Muscle layer of colon (tissue), 2 donors: ENCODE results near the gene SDK2.

ENCODE experiments used
- H3K27ac ChIP-seq: one replicate; pipeline ENCODE4 v1.7.0; 2013; ENCODE audit warnings: low read depth, mild to moderate bottlenecking, low read length, moderate library complexity
- H3K27me3 ChIP-seq, 2 donors: one replicate each; pipeline ENCODE4 v1.7.0; 2013; ENCODE audit warnings: low read length in 2 of 2, mild to moderate bottlenecking in 2 of 2; ENCODE audit not compliant: insufficient read depth in 2 of 2, control insufficient read depth in 1 of 2
- H3K36me3 ChIP-seq: one replicate; pipeline ENCODE4 v1.7.0; 2013; ENCODE audit warnings: mild to moderate bottlenecking, low read length; ENCODE audit not compliant: insufficient read depth
- H3K4me1 ChIP-seq: one replicate; pipeline ENCODE4 v1.7.0; 2013; ENCODE audit warnings: mild to moderate bottlenecking, low read length; ENCODE audit not compliant: insufficient read depth
- H3K4me3 ChIP-seq, 2 donors: one replicate each; pipeline ENCODE4 v1.7.0; 2013; ENCODE audit warnings: low read length in 2 of 2, low read depth in 1 of 2, mild to moderate bottlenecking in 1 of 2, moderate library complexity in 1 of 2
- H3K9ac ChIP-seq: one replicate; pipeline ENCODE4 v1.7.0; 2013; ENCODE audit warnings: low read length
- H3K9me3 ChIP-seq: one replicate; pipeline ENCODE4 v1.7.0; 2013; ENCODE audit warnings: mild to moderate bottlenecking, low read length
- donor health status: abdominal sarcoma.
- donor health status: Adenocarcinoma of cecum.

Gene SDK2

DNA sequence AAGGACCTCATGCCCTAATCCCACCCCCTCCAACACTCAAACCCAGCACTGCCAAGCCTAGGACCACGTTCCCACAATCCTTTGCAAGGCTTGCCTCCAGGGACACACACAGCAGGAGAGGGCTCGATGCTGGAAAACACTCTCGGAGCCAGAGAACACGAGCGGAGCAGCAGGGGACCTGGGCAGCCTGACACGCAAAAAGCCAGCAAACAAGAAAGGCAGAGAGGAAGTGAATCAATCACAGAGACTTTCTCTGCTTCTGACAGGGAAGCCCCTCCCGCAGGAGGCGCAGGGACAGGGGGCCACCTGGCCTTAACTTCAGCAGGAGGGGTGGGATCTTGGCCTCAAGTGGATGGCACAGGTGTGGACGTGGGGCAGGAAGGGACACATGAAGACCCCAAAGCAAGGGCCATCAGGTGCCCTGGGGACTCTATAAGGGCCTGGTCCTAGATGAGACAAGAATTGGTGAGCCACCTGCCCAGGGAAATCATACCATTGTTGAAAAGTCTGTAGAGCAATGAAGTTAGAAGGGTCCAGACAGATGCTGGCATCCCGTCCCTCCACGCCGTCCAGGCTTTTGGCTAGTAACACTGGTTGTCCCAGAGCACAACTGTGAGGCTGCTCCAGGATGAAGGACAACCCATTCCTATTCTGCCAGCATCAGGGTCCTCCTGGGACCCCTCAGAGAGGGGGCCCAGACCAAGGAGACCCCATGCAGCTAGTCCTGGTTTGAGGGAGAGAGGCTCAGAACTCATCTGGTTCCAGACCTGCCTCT lies 2.2 kb downstream of the SDK2 start:
- Histone ChIP-seq H3K9me3 (no peaks in the 10 kb centered on the region), H3K4me1 (peaks cover 5% of the 10 kb centered on the region), H3K27ac (no peak overlapping the region), H3K4me3 (no peak overlapping the region), H3K9ac (no peak overlapping the region), H3K36me3 (no peaks in the 10 kb centered on the region), H3K27me3 (peaks cover 19 to 48% of the 10 kb centered on the region in 2 donors)

GRCh38 chr17:73640691-73641090 lies 3.6 kb downstream of the SDK2 start:
- Histone ChIP-seq H3K9me3 (no peaks in the 10 kb centered on the region), H3K9ac (no peak overlapping the region), H3K27me3 (peaks cover 7 to 35% of the 10 kb centered on the region in 2 donors), H3K4me3 (no peak overlapping the region), H3K27ac (no peak overlapping the region), H3K4me1 (peaks cover 3% of the 10 kb centered on the region), H3K36me3 (no peaks in the 10 kb centered on the region)

DNA sequence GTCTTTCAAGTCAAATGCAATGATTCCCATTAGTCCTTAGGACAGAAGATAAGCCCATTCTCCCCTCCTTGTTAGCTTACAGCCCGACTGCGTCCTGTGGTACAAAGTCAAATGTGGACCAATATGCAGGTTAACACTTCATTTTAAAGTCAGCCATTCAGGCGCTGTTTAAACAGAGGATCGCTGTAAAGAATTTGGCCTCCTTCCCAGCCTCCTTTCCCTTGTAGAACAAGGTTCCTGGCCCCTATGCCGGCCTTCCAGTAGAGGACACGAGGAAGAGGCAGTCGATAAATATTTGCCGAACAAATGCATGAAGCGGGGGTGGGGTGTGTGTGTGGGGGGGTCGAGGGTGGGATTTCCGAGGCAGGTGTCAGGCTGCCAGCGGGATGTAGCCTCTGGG lies 4.3 kb downstream of the SDK2 start:
- no peak overlapping the region for H3K27ac ChIP-seq
- H3K27me3 ChIP-seq, result peaks cover 7 to 30% of the 10 kb centered on the region in 2 donors
- H3K4me3 ChIP-seq, result no peak overlapping the region
- H3K4me1 ChIP-seq, result no peaks in the 10 kb centered on the region
- H3K9me3 ChIP-seq, result no peaks in the 10 kb centered on the region
- H3K9ac ChIP-seq, result no peak overlapping the region
- H3K36me3 ChIP-seq, result no peaks in the 10 kb centered on the region

DNA sequence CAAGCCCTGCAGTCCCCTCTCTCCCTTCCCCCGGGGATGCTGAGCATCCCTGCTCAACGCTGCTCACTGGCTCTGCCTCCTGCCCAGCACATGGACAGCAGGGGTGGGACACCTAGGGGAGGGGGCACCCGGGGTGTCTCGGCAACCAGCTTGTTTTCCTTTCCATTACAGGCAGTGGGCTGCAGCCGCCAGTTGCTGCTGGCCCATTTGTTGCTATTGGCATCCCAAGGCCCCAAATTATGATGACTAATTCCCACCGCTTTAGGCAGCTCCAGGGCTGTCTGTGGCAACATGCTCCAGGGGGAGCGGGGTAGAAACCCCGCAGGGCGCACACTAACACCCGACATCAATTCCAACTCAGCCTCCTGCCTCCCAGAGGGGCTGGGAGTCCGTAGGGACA lies 4.9 kb downstream of the SDK2 start:
- Histone ChIP-seq H3K27ac (no peak overlapping the region), H3K9me3 (no peaks in the 10 kb centered on the region), H3K4me3 (no peak overlapping the region), H3K4me1 (no peaks in the 10 kb centered on the region), H3K9ac (no peak overlapping the region), H3K36me3 (no peaks in the 10 kb centered on the region), H3K27me3 (peaks cover 7 to 28% of the 10 kb centered on the region in 2 donors)

DNA sequence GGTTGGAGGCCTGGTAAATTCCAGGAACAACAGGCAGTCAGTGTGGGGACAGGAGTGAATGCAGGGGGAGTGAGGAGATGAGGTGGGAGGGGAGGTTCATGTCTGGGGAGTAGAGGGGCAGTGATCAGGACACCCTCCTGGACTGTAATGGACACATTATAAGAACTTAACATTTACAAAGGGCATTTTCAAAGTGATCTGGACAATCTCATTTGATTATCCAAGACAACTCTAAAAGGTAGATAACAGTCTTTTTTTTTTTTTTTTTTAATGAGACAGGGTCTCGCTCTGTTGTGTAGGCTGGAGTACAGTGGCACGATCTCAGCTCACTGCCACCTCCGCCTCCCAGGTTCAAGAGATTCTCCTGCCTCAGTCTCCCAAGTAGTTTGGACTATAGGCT lies 5.7 kb downstream of the SDK2 start:
- Histone ChIP-seq H3K4me1 (no peaks in the 10 kb centered on the region), H3K4me3 (no peak overlapping the region), H3K27me3 (peaks cover 7 to 20% of the 10 kb centered on the region in 2 donors), H3K36me3 (no peaks in the 10 kb centered on the region), H3K27ac (no peak overlapping the region), H3K9me3 (no peaks in the 10 kb centered on the region), H3K9ac (no peak overlapping the region)

GRCh38 chr17:73637866-73638265 lies 6.4 kb downstream of the SDK2 start:
- Histone ChIP-seq H3K9me3 (no peaks in the 10 kb centered on the region), H3K4me1 (no peaks in the 10 kb centered on the region), H3K27me3 (peaks cover 7 to 14% of the 10 kb centered on the region in 2 donors), H3K9ac (no peak overlapping the region), H3K36me3 (no peaks in the 10 kb centered on the region), H3K4me3 (no peak overlapping the region), H3K27ac (no peak overlapping the region)

DNA sequence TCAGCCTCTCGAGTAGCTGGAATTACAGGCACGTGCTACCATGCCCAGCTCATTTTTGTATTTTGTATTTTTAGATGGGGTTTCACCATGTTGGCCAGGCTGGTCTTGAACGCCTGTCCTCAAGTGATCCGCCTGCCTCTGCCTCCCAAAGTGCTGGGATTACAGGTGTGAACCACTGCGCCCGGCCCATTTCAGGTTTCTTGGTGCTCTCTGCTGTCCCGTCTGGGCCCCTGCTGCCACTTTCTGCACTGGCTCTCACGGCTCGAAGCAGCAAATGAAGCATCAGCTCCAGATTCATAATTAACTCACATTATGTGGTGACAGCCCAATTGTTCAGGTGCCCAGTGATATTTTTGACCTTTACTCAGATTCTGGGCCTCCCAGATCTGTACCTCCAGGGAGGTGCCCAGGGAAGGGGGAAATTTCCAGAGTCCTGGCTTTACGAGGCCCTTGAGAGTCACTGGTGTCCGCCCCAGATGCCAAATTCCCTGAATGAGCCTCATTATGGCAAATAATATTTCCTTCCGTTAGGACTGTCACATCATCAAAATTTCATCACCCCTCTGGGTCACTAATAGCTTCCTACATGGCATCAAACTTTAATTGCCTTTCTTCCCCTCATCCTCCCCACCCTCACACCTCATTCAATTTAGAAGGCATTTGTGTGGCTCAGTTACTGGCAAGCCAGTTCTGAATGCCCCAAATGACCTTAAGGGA lies 9.0 kb downstream of the SDK2 start:
- Histone ChIP-seq H3K9ac (no peak overlapping the region), H3K9me3 (no peaks in the 10 kb centered on the region), H3K36me3 (no peaks in the 10 kb centered on the region), H3K4me1 (no peaks in the 10 kb centered on the region), H3K27me3 (no peaks in the 10 kb centered on the region), H3K27ac (no peak overlapping the region), H3K4me3 (no peak overlapping the region)

DNA sequence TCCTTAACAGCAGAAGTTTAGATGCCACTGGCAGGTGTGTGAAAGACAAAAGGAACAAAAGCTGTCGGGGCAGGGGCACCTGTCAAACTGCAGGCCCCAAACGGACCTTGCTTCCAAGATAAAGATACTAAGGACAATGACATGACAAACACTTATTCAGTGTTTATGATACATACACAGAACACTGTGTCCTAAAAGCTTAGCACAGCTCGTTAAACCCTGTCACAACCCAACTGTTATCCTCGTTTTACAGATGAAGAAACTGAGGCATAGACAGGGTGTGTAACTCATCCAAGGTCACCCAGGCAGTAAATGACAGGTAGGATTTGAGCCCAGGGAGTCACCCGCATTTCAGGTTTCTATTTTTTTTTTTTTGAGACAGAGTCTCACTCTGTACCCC lies 9.6 kb downstream of the SDK2 start:
- Histone ChIP-seq H3K4me1 (no peaks in the 10 kb centered on the region), H3K27me3 (no peaks in the 10 kb centered on the region), H3K36me3 (no peaks in the 10 kb centered on the region), H3K9me3 (no peaks in the 10 kb centered on the region), H3K27ac (no peak overlapping the region), H3K9ac (no peak overlapping the region), H3K4me3 (no peak overlapping the region)

DNA sequence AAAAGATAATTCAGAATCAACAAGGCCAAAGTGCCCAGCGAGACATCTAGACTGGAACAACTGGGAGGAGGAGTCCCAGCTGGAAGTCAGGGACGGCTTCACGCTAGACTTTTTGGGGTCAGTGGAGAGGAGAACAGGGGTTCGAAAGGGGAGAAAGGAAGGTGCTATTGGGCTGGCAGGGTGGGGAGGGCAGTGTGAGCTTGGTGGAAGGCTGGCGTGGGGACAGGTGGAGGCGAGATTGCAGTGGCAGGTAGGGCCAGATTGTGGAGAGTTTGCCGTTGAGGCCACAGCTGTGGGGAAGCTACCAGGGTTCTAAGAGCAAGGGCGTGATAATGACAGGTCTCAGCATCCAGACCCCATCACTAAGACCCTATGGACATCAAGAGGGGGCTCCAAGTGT lies 10.5 kb downstream of the SDK2 start:
- Histone ChIP-seq H3K36me3 (no peaks in the 10 kb centered on the region), H3K9me3 (no peaks in the 10 kb centered on the region), H3K4me1 (no peaks in the 10 kb centered on the region), H3K9ac (no peak overlapping the region), H3K27ac (no peak overlapping the region), H3K4me3 (no peak overlapping the region), H3K27me3 (no peaks in the 10 kb centered on the region)

- no peak overlapping the region for H3K4me3 ChIP-seq
- H3K4me1 ChIP-seq, result no peaks in the 10 kb centered on the region
- no peaks in the 10 kb centered on the region for H3K36me3 ChIP-seq
- H3K27me3 ChIP-seq, result no peaks in the 10 kb centered on the region
- H3K9ac ChIP-seq, result no peak overlapping the region
- H3K27ac ChIP-seq, result no peak overlapping the region
- no peaks in the 10 kb centered on the region for H3K9me3 ChIP-seq
Observed at GRCh38 chr17:73632513-73632912, 11.7 kb downstream of the SDK2 start.

GRCh38 chr17:73630965-73631595 lies 13.2 kb downstream of the SDK2 start:
- no peaks in the 10 kb centered on the region for H3K4me1 ChIP-seq
- H3K4me3 ChIP-seq, result no peak overlapping the region
- no peak overlapping the region for H3K9ac ChIP-seq
- no peaks in the 10 kb centered on the region for H3K9me3 ChIP-seq
- H3K27me3 ChIP-seq, result no peaks in the 10 kb centered on the region
- H3K27ac ChIP-seq, result no peak overlapping the region
- H3K36me3 ChIP-seq, result no peaks in the 10 kb centered on the region
